OCI-LY1 (cell line): ENCODE results near the gene NCKAP1.

ENCODE experiments used
- EZH2 ChIP-seq: fragments of 200-600 bp; sonication (generic), shearing (Covaris generic); IDR thresholded peaks from 2 replicates; pipeline ENCODE4 v1.8.0; 2017; ENCODE audit warnings: borderline replicate concordance, mixed run types, mild to moderate bottlenecking, antibody characterized with exemption, low read length, moderate library complexity, mixed read lengths
- TF ChIP-seq, protein P1 (sequence below): fragments of 200-600 bp; sonication (generic), shearing (Covaris generic); IDR thresholded peaks from 2 replicates; pipeline ENCODE4 v1.5.1; 2017; ENCODE audit warnings: mild to moderate bottlenecking, antibody characterized with exemption, low read length, moderate library complexity, mixed read lengths

GRCh38 chr2:182866095-182866460, 172.2 kb downstream of the NCKAP1 start:
- TF ChIP-seq, protein P1, sequence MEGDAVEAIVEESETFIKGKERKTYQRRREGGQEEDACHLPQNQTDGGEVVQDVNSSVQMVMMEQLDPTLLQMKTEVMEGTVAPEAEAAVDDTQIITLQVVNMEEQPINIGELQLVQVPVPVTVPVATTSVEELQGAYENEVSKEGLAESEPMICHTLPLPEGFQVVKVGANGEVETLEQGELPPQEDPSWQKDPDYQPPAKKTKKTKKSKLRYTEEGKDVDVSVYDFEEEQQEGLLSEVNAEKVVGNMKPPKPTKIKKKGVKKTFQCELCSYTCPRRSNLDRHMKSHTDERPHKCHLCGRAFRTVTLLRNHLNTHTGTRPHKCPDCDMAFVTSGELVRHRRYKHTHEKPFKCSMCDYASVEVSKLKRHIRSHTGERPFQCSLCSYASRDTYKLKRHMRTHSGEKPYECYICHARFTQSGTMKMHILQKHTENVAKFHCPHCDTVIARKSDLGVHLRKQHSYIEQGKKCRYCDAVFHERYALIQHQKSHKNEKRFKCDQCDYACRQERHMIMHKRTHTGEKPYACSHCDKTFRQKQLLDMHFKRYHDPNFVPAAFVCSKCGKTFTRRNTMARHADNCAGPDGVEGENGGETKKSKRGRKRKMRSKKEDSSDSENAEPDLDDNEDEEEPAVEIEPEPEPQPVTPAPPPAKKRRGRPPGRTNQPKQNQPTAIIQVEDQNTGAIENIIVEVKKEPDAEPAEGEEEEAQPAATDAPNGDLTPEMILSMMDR, result no peak
- no peak for TF ChIP-seq EZH2
